Stimulated activated naive CD8-positive, alpha-beta T cell treated with anti-CD3 and anti-CD28 coated beads, Interleukin-15, Interleukin-2, amounts not matched to agents 100 ng/mL and 50 ng/mL, for 24 hours (primary cell): ENCODE results near the gene ERCC8.
"Not testable (repeated sequence)": the region's sequence is repeated elsewhere in the genome, so short reads cannot be mapped to it uniquely, and the experiment has no call there.

ENCODE experiments used
- H3K27ac Mint-ChIP-seq: one replicate; pipeline ENCODE4 v1.8.0; 2021; ENCODE audit warnings: mild to moderate bottlenecking, mixed read lengths
- H3K27me3 Mint-ChIP-seq: one replicate; pipeline ENCODE4 v1.8.0; 2021; ENCODE audit warnings: mixed read lengths
- H3K36me3 Mint-ChIP-seq: one replicate; pipeline ENCODE4 v1.8.0; 2021; ENCODE audit warnings: low read depth, mixed read lengths
- H3K4me1 Mint-ChIP-seq: one replicate; pipeline ENCODE4 v1.8.0; 2021; ENCODE audit warnings: low read depth, mixed read lengths
- H3K4me3 Mint-ChIP-seq: one replicate; pipeline ENCODE4 v1.8.0; 2021; ENCODE audit warnings: mild to moderate bottlenecking, mixed read lengths
- H3K9me3 Mint-ChIP-seq: one replicate; pipeline ENCODE4 v1.8.0; 2021; ENCODE audit warnings: mixed read lengths

ERCC8 gene

DNA sequence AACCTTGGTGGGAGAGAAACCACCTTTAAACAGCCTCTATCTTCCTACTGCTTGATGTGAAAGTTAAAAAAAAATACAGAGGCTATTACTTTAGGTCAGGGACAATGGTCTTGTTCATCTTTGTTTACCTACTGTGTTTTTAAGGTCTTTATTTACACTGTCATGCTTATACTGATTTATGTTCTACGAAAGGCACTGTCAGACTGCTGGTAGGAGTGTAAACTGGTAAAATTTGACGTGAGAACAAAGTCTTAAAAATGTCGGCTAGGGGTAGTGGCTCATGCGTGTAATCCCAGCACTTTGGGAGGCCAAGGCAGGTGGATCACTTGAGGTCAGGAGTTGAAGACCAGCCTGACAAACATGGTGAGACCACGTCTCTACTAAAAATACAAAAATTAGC is 58.7 kb downstream of the ERCC8 start:
- H3K4me1 Mint-ChIP-seq = peaks cover 5% of the 10 kb centered on the region
- no peak overlapping the region for H3K4me3 Mint-ChIP-seq
- H3K9me3 Mint-ChIP-seq = no peaks in the 10 kb centered on the region
- peaks cover 50% of the 10 kb centered on the region for H3K36me3 Mint-ChIP-seq
- H3K27ac Mint-ChIP-seq = no peak overlapping the region
- no peaks in the 10 kb centered on the region for H3K27me3 Mint-ChIP-seq

- H3K4me1 Mint-ChIP-seq = peaks cover under 1% of the 10 kb centered on the region
- H3K9me3 Mint-ChIP-seq = peaks cover 7% of the 10 kb centered on the region
- no peak overlapping the region for H3K4me3 Mint-ChIP-seq
- no peak overlapping the region for H3K27ac Mint-ChIP-seq
- no peaks in the 10 kb centered on the region for H3K27me3 Mint-ChIP-seq
- peaks cover 38% of the 10 kb centered on the region for H3K36me3 Mint-ChIP-seq
Observed at GRCh38 chr5:60883229-60883628, 61.6 kb downstream of the ERCC8 start.

- H3K4me3 Mint-ChIP-seq = no peak overlapping the region
- peaks cover 18% of the 10 kb centered on the region for H3K9me3 Mint-ChIP-seq
- H3K36me3 Mint-ChIP-seq = peaks cover 43% of the 10 kb centered on the region
- no peaks in the 10 kb centered on the region for H3K4me1 Mint-ChIP-seq
- H3K27ac Mint-ChIP-seq = no peak overlapping the region
- no peaks in the 10 kb centered on the region for H3K27me3 Mint-ChIP-seq
Observed at GRCh38 chr5:60872892-60873291, 72.0 kb downstream of the ERCC8 start.

DNA sequence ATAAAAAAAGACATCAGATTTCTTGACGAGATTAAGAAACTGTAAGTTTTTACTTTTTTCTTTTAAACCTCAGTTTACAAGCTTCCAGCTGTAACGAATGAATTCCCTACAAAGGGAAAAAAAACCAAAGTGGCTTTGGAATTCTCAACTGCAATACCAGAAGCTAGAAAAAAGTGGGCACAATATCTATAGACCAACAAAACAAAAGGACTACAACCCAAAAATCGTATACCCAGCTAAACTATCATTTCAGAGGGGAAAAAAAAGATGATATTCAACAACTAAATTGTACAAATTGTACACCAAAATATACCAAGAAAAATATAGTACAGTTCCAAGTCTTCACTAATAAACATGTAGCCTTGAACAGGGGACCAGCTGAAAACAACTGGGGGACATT is 74.0 kb downstream of the ERCC8 start:
- Mint-ChIP-seq H3K4me3 (no peak overlapping the region), H3K27ac (no peak overlapping the region), H3K36me3 (peaks cover 43% of the 10 kb centered on the region), H3K27me3 (no peaks in the 10 kb centered on the region), H3K9me3 (peaks cover 18% of the 10 kb centered on the region), H3K4me1 (no peaks in the 10 kb centered on the region)

- not testable (repeated sequence) for H3K27me3 Mint-ChIP-seq, H3K4me1 Mint-ChIP-seq, H3K27ac Mint-ChIP-seq, H3K4me3 Mint-ChIP-seq, H3K9me3 Mint-ChIP-seq
- H3K36me3 Mint-ChIP-seq = peaks cover 19% of the 10 kb centered on the region
Observed at GRCh38 chr5:60860572-60860971, 84.3 kb downstream of the ERCC8 start.

DNA sequence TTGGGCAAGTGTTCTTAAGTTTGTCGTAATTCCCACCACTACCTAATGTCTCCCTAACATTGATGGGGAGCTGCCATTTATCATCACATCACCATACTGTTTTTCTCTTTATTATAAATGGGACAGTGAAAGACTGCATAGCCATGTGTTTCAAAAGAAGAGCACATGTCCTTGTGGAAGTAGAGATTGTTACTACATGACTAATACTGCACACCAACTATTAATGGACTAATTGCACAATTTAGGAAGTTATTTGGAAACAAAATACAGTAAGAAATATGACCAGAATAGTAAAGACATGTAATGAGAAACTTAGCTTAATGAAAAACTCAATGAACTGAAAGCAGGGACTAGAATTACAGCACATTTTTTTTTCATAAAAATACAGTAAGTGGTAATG is 88.8 kb downstream of the ERCC8 start:
- Mint-ChIP-seq H3K36me3 (peaks cover 11% of the 10 kb centered on the region), H3K4me3 (no peak overlapping the region), H3K9me3 (no peaks in the 10 kb centered on the region), H3K27me3 (no peaks in the 10 kb centered on the region), H3K4me1 (no peaks in the 10 kb centered on the region), H3K27ac (no peak overlapping the region)

DNA sequence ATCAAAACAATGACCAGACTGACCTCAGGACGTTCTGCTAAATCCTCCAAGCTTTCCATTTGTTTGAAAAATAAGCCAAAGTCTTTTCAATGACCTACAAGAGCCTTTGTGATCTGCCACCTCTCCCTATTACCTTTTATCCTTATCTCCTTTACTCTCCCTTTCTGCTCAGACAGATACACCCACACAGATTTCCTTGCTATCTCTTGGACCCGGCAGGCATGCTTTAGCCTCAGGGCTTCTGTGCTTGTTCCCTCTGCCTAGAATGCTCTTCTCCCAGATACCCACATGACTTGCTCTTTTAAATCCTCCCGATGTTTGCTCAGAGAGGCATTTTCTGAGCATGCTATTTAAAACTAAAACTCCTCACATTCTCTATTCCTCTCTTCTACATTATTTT is 91.9 kb downstream of the ERCC8 start:
- Mint-ChIP-seq H3K27ac (no peak overlapping the region), H3K36me3 (peaks cover 2% of the 10 kb centered on the region), H3K4me1 (no peaks in the 10 kb centered on the region), H3K4me3 (no peak overlapping the region), H3K27me3 (peaks cover 2% of the 10 kb centered on the region), H3K9me3 (no peaks in the 10 kb centered on the region)

- Mint-ChIP-seq H3K4me3 (no peak overlapping the region), H3K27ac (no peak overlapping the region), H3K36me3 (no peaks in the 10 kb centered on the region), H3K9me3 (no peaks in the 10 kb centered on the region), H3K27me3 (peaks cover 3% of the 10 kb centered on the region), H3K4me1 (no peaks in the 10 kb centered on the region)
Observed at GRCh38 chr5:60852317-60852716, 92.6 kb downstream of the ERCC8 start.

- Mint-ChIP-seq H3K27me3 (peaks cover 7% of the 10 kb centered on the region), H3K9me3 (no peaks in the 10 kb centered on the region), H3K4me3 (no peak overlapping the region), H3K27ac (no peak overlapping the region), H3K4me1 (no peaks in the 10 kb centered on the region), H3K36me3 (no peaks in the 10 kb centered on the region)
Observed at GRCh38 chr5:60851626-60852025, 93.2 kb downstream of the ERCC8 start.

GRCh38 chr5:60846298-60846697 is 98.6 kb downstream of the ERCC8 start:
- no peaks in the 10 kb centered on the region for H3K36me3 Mint-ChIP-seq
- H3K27me3 Mint-ChIP-seq = peaks cover 48% of the 10 kb centered on the region
- no peaks in the 10 kb centered on the region for H3K9me3 Mint-ChIP-seq
- H3K4me3 Mint-ChIP-seq = no peak overlapping the region
- peaks cover 12% of the 10 kb centered on the region for H3K4me1 Mint-ChIP-seq
- no peak overlapping the region for H3K27ac Mint-ChIP-seq

GRCh38 chr5:60843936-60844905 is 100.6 kb downstream of the ERCC8 start, which contains the start of gene ELOVL7:
Gene ELOVL7, minus strand, starts transcription at chr5:60844269. Its CDS starts 56,872 bp downstream, at chr5:60787397.
- Mint-ChIP-seq H3K36me3 (no peaks in the 10 kb centered on the region), H3K4me1 (peaks cover 12% of the 10 kb centered on the region), H3K27ac (no peak within 1 kb of the TSS), H3K27me3 (peaks cover 63% of the 10 kb centered on the region), H3K9me3 (no peaks in the 10 kb centered on the region), H3K4me3 (peak within 1 kb of the TSS; percentile 76)

- no peaks in the 10 kb centered on the region for H3K36me3 Mint-ChIP-seq
- peaks cover 63% of the 10 kb centered on the region for H3K27me3 Mint-ChIP-seq
- H3K4me3 Mint-ChIP-seq = peak overlapping the region; percentile 75
- peaks cover 12% of the 10 kb centered on the region for H3K4me1 Mint-ChIP-seq
- no peak overlapping the region for H3K27ac Mint-ChIP-seq
- H3K9me3 Mint-ChIP-seq = no peaks in the 10 kb centered on the region
Observed at GRCh38 chr5:60843386-60843935, 101.4 kb downstream of the ERCC8 start.

GRCh38 chr5:60842871-60843385 is 101.9 kb downstream of the ERCC8 start:
- H3K4me1 Mint-ChIP-seq = peaks cover 12% of the 10 kb centered on the region
- H3K4me3 Mint-ChIP-seq = peak overlapping the region; percentile 75
- H3K27ac Mint-ChIP-seq = no peak overlapping the region
- no peaks in the 10 kb centered on the region for H3K9me3 Mint-ChIP-seq
- no peaks in the 10 kb centered on the region for H3K36me3 Mint-ChIP-seq
- H3K27me3 Mint-ChIP-seq = peaks cover 61% of the 10 kb centered on the region

GRCh38 chr5:60841361-60841760 is 103.5 kb downstream of the ERCC8 start:
- Mint-ChIP-seq H3K4me1 (peaks cover 12% of the 10 kb centered on the region), H3K9me3 (no peaks in the 10 kb centered on the region), H3K36me3 (no peaks in the 10 kb centered on the region), H3K4me3 (no peak overlapping the region), H3K27ac (no peak overlapping the region), H3K27me3 (peaks cover 53% of the 10 kb centered on the region)

GRCh38 chr5:60836131-60836530 is 108.7 kb downstream of the ERCC8 start:
- H3K27me3 Mint-ChIP-seq = peaks cover 13% of the 10 kb centered on the region
- no peaks in the 10 kb centered on the region for H3K9me3 Mint-ChIP-seq

More at GRCh38 chr5:60836131-60836530, 108.7 kb downstream of the ERCC8 start:
- no peak overlapping the region for H3K4me3 Mint-ChIP-seq
- no peak overlapping the region for H3K27ac Mint-ChIP-seq
- H3K36me3 Mint-ChIP-seq = no peaks in the 10 kb centered on the region
- H3K4me1 Mint-ChIP-seq = no peaks in the 10 kb centered on the region
